Mesenchymal stem cell (in vitro differentiated cells and primary cell): Measurements from ENCODE around the gene POLR2L.

Source experiments
- DNase-seq: peaks from one replicate; pipeline ENCODE4 v3.0.0-alpha.2; 2013
- H2AFZ ChIP-seq: one replicate; pipeline ENCODE4 v1.6.1; 2013; ENCODE audit warnings: low read depth, mild to moderate bottlenecking, control low read depth, inconsistent platforms, low read length, moderate library complexity
- H2AK5ac ChIP-seq: 2 replicates; pipeline ENCODE4 v1.6.1; 2013; ENCODE audit warnings: low read length, moderate library complexity, mild to moderate bottlenecking, inconsistent platforms; ENCODE audit not compliant: severe bottlenecking
- H2BK120ac ChIP-seq: one replicate; pipeline ENCODE4 v1.6.1; 2013; ENCODE audit warnings: low read depth, mild to moderate bottlenecking, inconsistent platforms, low read length, moderate library complexity
- H2BK12ac ChIP-seq, 2 experiments: one replicate each; pipeline ENCODE4 v1.6.1; 2013; ENCODE audit warnings: inconsistent platforms in 2 of 2, low read length in 2 of 2, mild to moderate bottlenecking in 2 of 2, moderate library complexity in 2 of 2, control low read depth in 1 of 2
- H2BK15ac ChIP-seq: one replicate; pipeline ENCODE4 v1.6.1; 2013; ENCODE audit warnings: mild to moderate bottlenecking, low read depth, inconsistent platforms; ENCODE audit not compliant: poor library complexity, severe bottlenecking
- H2BK5ac ChIP-seq: 2 replicates; pipeline ENCODE4 v1.6.1; 2013; ENCODE audit warnings: low read depth, mild to moderate bottlenecking, low read length, control low read depth, inconsistent platforms; ENCODE audit not compliant: poor library complexity, severe bottlenecking
- H3K14ac ChIP-seq, 2 experiments: one replicate each; pipeline ENCODE4 v1.6.1; 2013; ENCODE audit warnings: inconsistent platforms in 2 of 2, low read length in 2 of 2, control low read depth in 1 of 2, mild to moderate bottlenecking in 1 of 2, moderate library complexity in 1 of 2
- H3K18ac ChIP-seq, 2 experiments: one replicate each; pipeline ENCODE4 v1.6.1; 2013; ENCODE audit warnings: inconsistent platforms in 2 of 2, low read length in 2 of 2, control low read depth in 1 of 2, low read depth in 1 of 2, mild to moderate bottlenecking in 1 of 2
- H3K23ac ChIP-seq, 2 experiments: one replicate each; pipeline ENCODE4 v1.6.1; 2013; ENCODE audit warnings: inconsistent platforms in 2 of 2, low read length in 2 of 2, mild to moderate bottlenecking in 2 of 2, moderate library complexity in 2 of 2, control low read depth in 1 of 2
- H3K27ac ChIP-seq: 2 replicates; pipeline ENCODE4 v1.5.1; 2013; ENCODE audit warnings: mild to moderate bottlenecking, moderate library complexity, low read length, control low read depth, inconsistent platforms; ENCODE audit not compliant: poor library complexity, severe bottlenecking
- H3K27me3 ChIP-seq, 2 experiments: 2 replicates each; pipeline versions ENCODE4 v1.6.1 to v1.7.0; 2013; ENCODE audit warnings: low read length in 2 of 2, mild to moderate bottlenecking in 2 of 2, moderate library complexity in 2 of 2, control low read depth in 1 of 2, inconsistent platforms in 1 of 2; ENCODE audit not compliant: control insufficient read depth in 1 of 2, insufficient read depth in 1 of 2
- H3K36me3 ChIP-seq, 2 experiments: 2 replicates each; pipeline versions ENCODE4 v1.6.1 to v1.7.0; 2013; ENCODE audit warnings: low read length in 2 of 2, control low read depth in 1 of 2, inconsistent platforms in 1 of 2, low read depth in 1 of 2, mild to moderate bottlenecking in 1 of 2; ENCODE audit not compliant: insufficient read depth in 2 of 2, control insufficient read depth in 1 of 2
- H3K4ac ChIP-seq, 2 experiments: one replicate each; pipeline ENCODE4 v1.6.1; 2013; ENCODE audit warnings: inconsistent platforms in 2 of 2, low read length in 2 of 2, mild to moderate bottlenecking in 2 of 2, moderate library complexity in 2 of 2, control low read depth in 1 of 2, low read depth in 1 of 2
- H3K4me1 ChIP-seq: 2 replicates; pipeline ENCODE4 v1.6.1; 2013; ENCODE audit warnings: low read depth, low read length, control low read depth; ENCODE audit not compliant: control insufficient read depth, insufficient read depth
- H3K4me2 ChIP-seq: 2 replicates; pipeline ENCODE4 v1.6.1; 2013; ENCODE audit warnings: low read length, mild to moderate bottlenecking, inconsistent platforms; ENCODE audit not compliant: poor library complexity, severe bottlenecking
- H3K4me3 ChIP-seq, 2 experiments: 2 replicates each; pipeline versions ENCODE4 v1.5.1 to v1.7.0; 2013; ENCODE audit warnings: low read length in 2 of 2, mild to moderate bottlenecking in 2 of 2, control low read depth in 1 of 2, low read depth in 1 of 2; ENCODE audit not compliant: insufficient read depth in 1 of 2
- H3K79me1 ChIP-seq: replicated peaks from 2 replicates; pipeline ENCODE4 v1.6.1; 2013; ENCODE audit warnings: mild to moderate bottlenecking, control low read depth, low read length, inconsistent platforms; ENCODE audit not compliant: poor library complexity, severe bottlenecking
- H3K9ac ChIP-seq: 2 replicates; pipeline ENCODE4 v1.7.0; 2013; ENCODE audit warnings: mild to moderate bottlenecking, low read length, moderate library complexity
- H3K9me3 ChIP-seq: 2 replicates; pipeline ENCODE4 v1.7.0; 2013; ENCODE audit warnings: mild to moderate bottlenecking, low read length; ENCODE audit not compliant: control insufficient read depth
- H4K8ac ChIP-seq: one replicate; pipeline ENCODE4 v1.6.1; 2013; ENCODE audit warnings: inconsistent platforms, mild to moderate bottlenecking, low read length, moderate library complexity
- H4K91ac ChIP-seq: one replicate; pipeline ENCODE4 v1.6.1; 2013; ENCODE audit warnings: mild to moderate bottlenecking, low read length, inconsistent platforms
- WGBS: methylation state at CpG from one replicate; pipeline ENCODE4 v1.1.7; 2013; ENCODE audit warnings: mixed read lengths; 5-methylcytosine and 5-hydroxymethylcytosine counted together

POLR2L gene

GRCh38 chr11:836274-836673 lies 6.1 kb downstream of the POLR2L start:
- no peak overlapping the region for H2BK120ac ChIP-seq
- no peak overlapping the region for H3K9ac ChIP-seq
- H3K9me3 ChIP-seq = no peaks in the 10 kb centered on the region
- H2AFZ ChIP-seq = no peak overlapping the region
- H2BK12ac ChIP-seq = no peak overlapping the region
- no peak overlapping the region for H3K18ac ChIP-seq
- no peaks in the 10 kb centered on the region for H3K79me1 ChIP-seq
- H3K4me2 ChIP-seq = no peak overlapping the region
- H3K4me3 ChIP-seq = no peak overlapping the region
- H2AK5ac ChIP-seq = peak overlapping the region; percentile 55
- H2BK15ac ChIP-seq = peak overlapping the region; percentile 15
- H3K14ac ChIP-seq = no peak overlapping the region
- peaks cover 51 to 56% of the 10 kb centered on the region in 2 experiments for H3K36me3 ChIP-seq
- H3K23ac ChIP-seq = peak overlapping the region in 1 of 2 experiments; percentile 46
- no peak overlapping the region for H3K4ac ChIP-seq
- no peak overlapping the region for H4K91ac ChIP-seq
- no peak overlapping the region for H3K27ac ChIP-seq
- no peak overlapping the region for H2BK5ac ChIP-seq
- H3K4me1 ChIP-seq = peaks cover 75% of the 10 kb centered on the region
- peak overlapping the region; percentile 72 for H4K8ac ChIP-seq
- no peak for DNase-seq
- WGBS = 98% methylated on average over 14 of the region's 14 CpGs
- no peaks in the 10 kb centered on the region for H3K27me3 ChIP-seq

GRCh38 chr11:834371-835316 lies 7.7 kb downstream of the POLR2L start:
- H4K8ac ChIP-seq = peak overlapping the region; percentile 71
- peak overlapping the region; percentile 89 for H2BK5ac ChIP-seq
- whole genome bisulfite sequencing = 46% methylated on average over 31 of the region's 31 CpGs
- peak overlapping the region; percentile 80 for H4K91ac ChIP-seq
- H2BK120ac ChIP-seq = peak overlapping the region; percentile 39
- H3K36me3 ChIP-seq = peaks cover 35 to 39% of the 10 kb centered on the region in 2 experiments
- peak overlapping the region in 1 of 2 experiments; percentile 61 for H3K14ac ChIP-seq
- H3K4me2 ChIP-seq = peak overlapping the region; percentile 85
- peak overlapping the region; percentile 67 to 81 for H3K18ac ChIP-seq
- H3K9ac ChIP-seq = peak overlapping the region; percentile 93
- peak overlapping the region; percentile 34 to 57 for H3K4ac ChIP-seq
- H3K27me3 ChIP-seq = no peaks in the 10 kb centered on the region
- no peaks in the 10 kb centered on the region for H3K79me1 ChIP-seq
- H3K4me1 ChIP-seq = peaks cover 75% of the 10 kb centered on the region
- peak overlapping the region; percentile 46 to 82 for H3K4me3 ChIP-seq
- peak overlapping the region in 1 of 2 experiments; percentile 16 for H3K23ac ChIP-seq
- peak; percentile 78 for DNase-seq
- H2AK5ac ChIP-seq = peak overlapping the region; percentile 85
- H3K27ac ChIP-seq = peak overlapping the region; percentile 98
- H2AFZ ChIP-seq = no peak overlapping the region
- peak overlapping the region; percentile 75 for H2BK15ac ChIP-seq
- H2BK12ac ChIP-seq = peak overlapping the region in 1 of 2 experiments; percentile 75
- no peaks in the 10 kb centered on the region for H3K9me3 ChIP-seq

- Histone ChIP-seq H3K79me1 (no peaks in the 10 kb centered on the region), H4K91ac (no peak overlapping the region), H3K18ac (peak overlapping the region; percentile 18 to 90), H3K9me3 (no peaks in the 10 kb centered on the region), H3K4me3 (peak overlapping the region; percentile 73 to 82), H2BK5ac (peak overlapping the region; percentile 88), H3K9ac (peak overlapping the region; percentile 93), H4K8ac (no peak overlapping the region), H3K4me2 (peak overlapping the region; percentile 83), H3K4me1 (peaks cover 77% of the 10 kb centered on the region), H2BK15ac (no peak overlapping the region), H3K4ac (peak overlapping the region in 1 of 2 experiments; percentile 94), H2AK5ac (peak overlapping the region; percentile 70), H3K27me3 (peaks cover 0 to 3% of the 10 kb centered on the region in 2 experiments), H3K14ac (peak overlapping the region in 1 of 2 experiments; percentile 88), H2AFZ (no peak overlapping the region), H3K27ac (peak overlapping the region; percentile 98), H2BK120ac (no peak overlapping the region), H3K36me3 (peaks cover 28 to 32% of the 10 kb centered on the region in 2 experiments), H2BK12ac (peak overlapping the region in 1 of 2 experiments; percentile 80), H3K23ac (peak overlapping the region in 1 of 2 experiments; percentile 87)
- 37% methylated on average over 8 of the region's 9 CpGs for WGBS
- no peak for DNase-seq
Measured at GRCh38 chr11:833849-834311, 8.4 kb downstream of the POLR2L start.
